GM12878 (cell line): ENCODE data around the gene TRIM32. TPM values are rescaled to one million over a fixed set of nuclear protein-coding genes. Genes with fewer than 3 reads are reported as not detected.

ENCODE experiments used
- ATAC-seq: fragments of 200-7000 bp; cut with Tn5 transposase; 3 replicates; pipeline ENCODE4 v1.9.1; 2020; ENCODE audit warnings: mild to moderate bottlenecking, moderate library complexity
- BruUV-seq: library from RNA; stranded (reverse); fragments of 400-500 nt; replicated peaks from 2 replicates; lab custom pipeline; 2021; lab: Mats Ljungman, UMichigan
- CTCF ChIA-PET: fragments of 300-600 bp; sonication (Branson Sonifier 250); formaldehyde crosslinking; extraction: SDS; loops from one replicate; lab custom pipeline; 2021; ENCODE audit warnings: inconsistent platforms; lab: Yijun Ruan, JAX
- POLR2A ChIA-PET: fragments of 350-600 bp; formaldehyde crosslinking; extraction: SDS; loops from one replicate; lab custom pipeline; 2021; ENCODE audit warnings: inconsistent platforms; lab: Charles Lee
- RAD21 ChIA-PET: fragments of 300-600 bp; sonication (Branson Sonifier 250); formaldehyde crosslinking; loops from one replicate; lab custom pipeline; 2023; ENCODE audit warnings: antibody characterized with exemption; ENCODE audit not compliant: unreplicated experiment; lab: Charles Lee
- SMC1A ChIA-PET: fragments of 300-600 bp; sonication (Branson Sonifier 250); formaldehyde crosslinking; loops from one replicate; lab custom pipeline; 2023; ENCODE audit not compliant: unreplicated experiment, uncharacterized antibody; lab: Charles Lee
- DNase-seq: peaks from one replicate; pipeline ENCODE4 v3.0.0-alpha.2; 2011; ENCODE audit warnings: low read depth, low spot score
- FAIRE-seq: peaks from 3 replicates; lab custom pipeline; 2011; peaks lifted over from hg19 to GRCh38; lab: Jason Lieb, UNC
- H2AFZ ChIP-seq: 2 replicates; pipeline ENCODE4 v1.6.0; 2011; ENCODE audit warnings: low read depth, low read length, control low read depth; ENCODE audit not compliant: control insufficient read depth
- H3K27ac ChIP-seq: 2 replicates; pipeline ENCODE4 v1.5.1; 2011; ENCODE audit warnings: control low read depth; ENCODE audit not compliant: control insufficient read depth, insufficient read depth
- H3K27me3 ChIP-seq, 2 experiments: replicated peaks in 1 of 2; 2 replicates each; pipeline versions ENCODE4 v1.6.0 to v1.6.1; 2011; ENCODE audit warnings: low read length in 1 of 2; ENCODE audit not compliant: control insufficient read depth in 2 of 2, insufficient read depth in 2 of 2
- H3K36me3 ChIP-seq, 2 experiments: 2 replicates each; pipeline ENCODE4 v1.5.1; 2011; ENCODE audit warnings: low read length in 1 of 2; ENCODE audit not compliant: control insufficient read depth in 2 of 2, insufficient read depth in 2 of 2
- H3K4me1 ChIP-seq: 2 replicates; pipeline ENCODE4 v1.6.1; 2011; ENCODE audit warnings: mild to moderate bottlenecking, low read length, moderate library complexity, mixed read lengths; ENCODE audit not compliant: control insufficient read depth, insufficient read depth
- H3K4me2 ChIP-seq: 2 replicates; pipeline ENCODE4 v1.6.0; 2011; ENCODE audit warnings: control low read depth; ENCODE audit not compliant: control insufficient read depth, insufficient read depth
- H3K4me3 ChIP-seq: fragments of 200-600 bp; sonication (generic); 2 replicates; pipeline ENCODE4 v1.5.1; 2016
- H3K79me2 ChIP-seq: 2 replicates; pipeline ENCODE4 v1.6.0; 2011; ENCODE audit warnings: low read length; ENCODE audit not compliant: control insufficient read depth, insufficient read depth
- H3K9ac ChIP-seq: 2 replicates; pipeline ENCODE4 v1.8.0; 2011; ENCODE audit warnings: low read length, control low read depth, mixed read lengths; ENCODE audit not compliant: control insufficient read depth, insufficient read depth
- H3K9me3 ChIP-seq: replicated peaks from 3 replicates; pipeline ENCODE4 v1.5.1; 2011; ENCODE audit warnings: mild to moderate bottlenecking, low read length; ENCODE audit not compliant: control insufficient read depth, insufficient read depth
- H4K20me1 ChIP-seq: 2 replicates; pipeline ENCODE4 v1.6.0; 2011; ENCODE audit not compliant: control insufficient read depth, insufficient read depth
- CBX5 ChIP-seq: sonication (generic); IDR thresholded peaks from 2 replicates; pipeline ENCODE4 v1.6.1; 2016; ENCODE audit warnings: low read depth, moderate library complexity, mild to moderate bottlenecking, inconsistent platforms
- CTCF ChIP-seq, 3 experiments: IDR thresholded peaks in 2 of 3; conservative IDR thresholded peaks in 1 of 3; 2 replicates each; pipeline ENCODE4 v1.5.1; 2011; ENCODE audit warnings: low read depth in 3 of 3, low read length in 3 of 3, mild to moderate bottlenecking in 3 of 3, control low read depth in 2 of 3, moderate library complexity in 2 of 3, inconsistent platforms in 1 of 3, mixed read lengths in 1 of 3; ENCODE audit not compliant: control insufficient read depth in 2 of 3, insufficient read depth in 1 of 3; ENCODE audit errors: extremely low read depth in 1 of 3
- EED ChIP-seq: sonication (generic); IDR thresholded peaks from 2 replicates; pipeline ENCODE4 v1.6.1; 2016; ENCODE audit warnings: antibody characterized with exemption, low read depth
- PRDM15 ChIP-seq: fragments of 450-650 bp; formaldehyde crosslinking; IDR thresholded peaks from 2 replicates; pipeline ENCODE4 v1.4.0; 2020; ENCODE audit warnings: mild to moderate bottlenecking, moderate library complexity
- RAD21 ChIP-seq: IDR thresholded peaks from 2 replicates; pipeline ENCODE4 v1.6.1; 2011; ENCODE audit warnings: mild to moderate bottlenecking, low read depth, low read length, moderate library complexity; ENCODE audit not compliant: insufficient read depth
- RUNX3 ChIP-seq: IDR thresholded peaks from 2 replicates; pipeline ENCODE4 v1.6.1; 2012; ENCODE audit warnings: low read length, inconsistent platforms
- SKIL ChIP-seq: fragments of 450-650 bp; IDR thresholded peaks from 2 replicates; pipeline ENCODE4 v1.6.1; 2017; ENCODE audit warnings: mild to moderate bottlenecking, low read depth, inconsistent platforms; ENCODE audit not compliant: poor library complexity, severe bottlenecking
- SMC3 ChIP-seq: IDR thresholded peaks from 2 replicates; pipeline ENCODE4 v1.6.1; 2011; ENCODE audit warnings: low read length, improper control_type of control experiment, borderline replicate concordance
- TCF12 ChIP-seq: IDR thresholded peaks from 2 replicates; pipeline ENCODE4 v1.6.1; 2011; ENCODE audit warnings: low read depth, mild to moderate bottlenecking, low read length
- YY1 ChIP-seq: IDR thresholded peaks from 2 replicates; pipeline ENCODE4 v1.6.1; 2011; ENCODE audit warnings: low read depth, mild to moderate bottlenecking, low read length
- WGBS: methylation state at CpG from one replicate; pipeline ENCODE4 v1.1.6; 2016; ENCODE audit warnings: low lambda C conversion rate; ENCODE audit not compliant: insufficient replicate concordance, insufficient coverage; ENCODE audit errors: missing lambda C conversion rate; 5-methylcytosine and 5-hydroxymethylcytosine counted together
- in situ Hi-C: fragments of 300-500 bp; cut with MboI; formaldehyde crosslinking; loops from 9 replicates; pipeline ENCODE4 v1.14.3; 2018; ENCODE audit warnings: mixed read lengths
- intact Hi-C: fragments of 100-400 bp; cut with micrococcal nuclease; formaldehyde crosslinking; loops from one replicate; pipeline ENCODE4 v1.14.2; 2022; ENCODE audit not compliant: unreplicated experiment
- polyA plus RNA-seq, 11 experiments: library from polyadenylated mRNA; depleted of rRNA in 4 of 11; unstranded in 6 of 11; stranded (reverse) in 5 of 11; fragments of >200 nt; fragmentation: Nextera tagmentation in 4 of 11; fragmentation: Illumina TruSeq in 1 of 11; extraction: Ambion mirVana in 4 of 11; extraction: Trizol in 1 of 11; gene quantifications; 1 replicate in 1 of 11; 2 replicates in 10 of 11; pipeline versions ENCODE4 v1.2.1 to v1.2.3, GENCODE V29; 2011 to 2016; ENCODE audit warnings: inconsistent platforms in 2 of 11, missing spikeins in 2 of 11, low read depth in 1 of 11
- total RNA-seq, 4 experiments: library from RNA; depleted of rRNA in 3 of 4; stranded (reverse); fragments of >200 nt in 3 of 4; fragmentation: Illumina TruSeq in 1 of 4; extraction: Trizol in 1 of 4; gene quantifications; 2 replicates each; pipeline versions ENCODE4 v1.2.1 to v1.2.3, GENCODE V29; 2013 to 2021
- TF ChIP-seq, protein P1 (sequence below): IDR thresholded peaks from 2 replicates; pipeline ENCODE4 v1.6.1; 2011; ENCODE audit warnings: borderline replicate concordance, low read depth, mild to moderate bottlenecking, moderate library complexity, mixed read lengths, low read length; ENCODE audit not compliant: insufficient read depth; ENCODE audit errors: extremely low read length

TRIM32 gene
- total and polyA plus RNA-seq, 10 of the 15 experiments (the other 5 are each of a cell fraction or from before 2014, with no cell fraction given) = 7.1 to 23.8 (median 12.2) TPM

GRCh38 chr9:116737152-116737546 is 50.0 kb downstream of the TRIM32 start:
- no peaks in the 10 kb centered on the region for H4K20me1 ChIP-seq
- 15% methylated on average over 16 of the region's 16 CpGs for WGBS
- FAIRE-seq (peak; percentile 92), ATAC-seq (peak; percentile 91)
- no TSS peak for BruUV-seq
- SMC1A ChIA-PET = interaction anchor here (0.7 to 5.4 kb wide), 10 partner anchors 16 to 1143 kb away, joined by 3 to 78 read pairs (median 3); no protein-coding TSS in a partner anchor
- H2AFZ ChIP-seq = no peak overlapping the region
- no peak overlapping the region for H3K27ac ChIP-seq
- H3K4me3 ChIP-seq = no peak overlapping the region
- H3K9ac ChIP-seq = no peak overlapping the region
- TF ChIP-seq PRDM15 (CRISPR knock-in tag) (no peak), YY1 (peak; percentile 82), EED (peak; percentile 44; the same call in 1 of the 2 replicates), SMC3 (peak; percentile 86), CBX5 (0 out of 2 replicates have a peak, but pooled peaks have one; percentile 18), CTCF (IDR thresholded peaks at IDR 0.05 in 2 of 3, conservative IDR thresholded peaks at IDR 0.05 in 1 of 3; ENCODE audit: control insufficient read depth in 2 of 3, extremely low read depth in 1 of 3, insufficient read depth in 1 of 3, low read depth in 3 of 3, low read length in 3 of 3) (peak; percentile 94 to 98 (median 96)), SKIL (no peak), TCF12 (0 out of 2 replicates have a peak, but pooled peaks have one; percentile 31), RAD21 (peak; percentile 98), RUNX3 (peak; percentile 26; the same call in 1 of the 2 replicates)
- TF ChIP-seq, protein P1, sequence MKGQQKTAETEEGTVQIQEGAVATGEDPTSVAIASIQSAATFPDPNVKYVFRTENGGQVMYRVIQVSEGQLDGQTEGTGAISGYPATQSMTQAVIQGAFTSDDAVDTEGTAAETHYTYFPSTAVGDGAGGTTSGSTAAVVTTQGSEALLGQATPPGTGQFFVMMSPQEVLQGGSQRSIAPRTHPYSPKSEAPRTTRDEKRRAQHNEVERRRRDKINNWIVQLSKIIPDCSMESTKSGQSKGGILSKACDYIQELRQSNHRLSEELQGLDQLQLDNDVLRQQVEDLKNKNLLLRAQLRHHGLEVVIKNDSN = no peak
- TF ChIP-seq, all 136 proteins: peak for 8
- no peak overlapping the region for H3K4me2 ChIP-seq
- peaks cover 10% of the 10 kb centered on the region for H3K4me1 ChIP-seq
- RAD21 ChIA-PET = interaction anchor here (0.5 to 5.9 kb wide), 9 partner anchors 26 to 799 kb away, joined by 3 to 60 read pairs (median 3); no protein-coding TSS in a partner anchor
- no peaks in the 10 kb centered on the region; the same call in 2 of the 3 replicates for H3K9me3 ChIP-seq
- in situ Hi-C loops (loop anchor here (5.0 to 25.0 kb wide), 2 partner anchors 120 to 675 kb away; partner anchors contain the start of gene ASTN2), intact Hi-C loops (loop anchor here (1.0 to 10.0 kb wide), 5 partner anchors 123 to 819 kb away; no protein-coding TSS in a partner anchor)
- no peaks in the 10 kb centered on the region for H3K27me3 ChIP-seq
- CTCF ChIA-PET = interaction anchor here (0.5 to 8.2 kb wide), 35 partner anchors 8 to 819 kb away, joined by 3 to 173 read pairs (median 4); no protein-coding TSS in a partner anchor
- peak; percentile 1 for DNase-seq
- POLR2A ChIA-PET = no interaction called here
- H3K79me2 ChIP-seq = no peaks in the 10 kb centered on the region
- no peaks in the 10 kb centered on the region for H3K36me3 ChIP-seq
